ENCODE results near the gene STK32B. TPM values are rescaled to one million over a fixed set of nuclear protein-coding genes. Genes with fewer than 3 reads are reported as not detected.

STK32B gene
- total RNA-seq, 2 experiments from 2014 or later, result not detected

DNA sequence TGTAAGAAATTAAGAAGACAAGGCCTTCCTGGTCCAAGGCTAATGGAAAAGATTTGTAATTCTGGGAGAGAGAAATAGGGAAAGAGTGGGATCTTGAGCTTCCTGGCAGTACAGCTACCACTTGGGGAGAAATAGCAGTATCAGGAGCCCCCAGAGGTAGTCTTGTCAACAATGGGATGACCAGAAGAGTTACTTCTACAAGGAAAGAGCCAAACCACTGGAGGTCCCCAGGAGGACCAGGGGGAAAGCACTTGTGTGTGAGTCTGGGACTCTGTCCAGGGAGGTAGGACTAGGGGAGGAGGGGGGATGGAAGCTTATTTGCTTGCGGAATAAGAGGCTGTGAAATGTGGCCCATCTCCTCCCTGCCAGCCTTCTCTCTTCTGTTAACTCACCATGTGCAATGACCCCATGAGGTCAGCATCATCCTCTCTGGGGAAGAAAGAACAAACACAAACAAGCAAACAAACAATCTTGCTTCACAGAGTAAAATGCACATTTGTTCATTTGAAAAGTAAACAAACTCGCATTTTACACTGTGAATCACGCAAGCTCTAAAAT is 160.1 kb downstream of the STK32B start:
- no peak for TF ChIP-seq EZH2phosphoT487 (IDR thresholded peaks at IDR 0.05; ENCODE audit: borderline replicate concordance, low read depth, low read length)
- TF ChIP-seq, protein P1, sequence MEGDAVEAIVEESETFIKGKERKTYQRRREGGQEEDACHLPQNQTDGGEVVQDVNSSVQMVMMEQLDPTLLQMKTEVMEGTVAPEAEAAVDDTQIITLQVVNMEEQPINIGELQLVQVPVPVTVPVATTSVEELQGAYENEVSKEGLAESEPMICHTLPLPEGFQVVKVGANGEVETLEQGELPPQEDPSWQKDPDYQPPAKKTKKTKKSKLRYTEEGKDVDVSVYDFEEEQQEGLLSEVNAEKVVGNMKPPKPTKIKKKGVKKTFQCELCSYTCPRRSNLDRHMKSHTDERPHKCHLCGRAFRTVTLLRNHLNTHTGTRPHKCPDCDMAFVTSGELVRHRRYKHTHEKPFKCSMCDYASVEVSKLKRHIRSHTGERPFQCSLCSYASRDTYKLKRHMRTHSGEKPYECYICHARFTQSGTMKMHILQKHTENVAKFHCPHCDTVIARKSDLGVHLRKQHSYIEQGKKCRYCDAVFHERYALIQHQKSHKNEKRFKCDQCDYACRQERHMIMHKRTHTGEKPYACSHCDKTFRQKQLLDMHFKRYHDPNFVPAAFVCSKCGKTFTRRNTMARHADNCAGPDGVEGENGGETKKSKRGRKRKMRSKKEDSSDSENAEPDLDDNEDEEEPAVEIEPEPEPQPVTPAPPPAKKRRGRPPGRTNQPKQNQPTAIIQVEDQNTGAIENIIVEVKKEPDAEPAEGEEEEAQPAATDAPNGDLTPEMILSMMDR (conservative IDR thresholded peaks at IDR 0.05; ENCODE audit: low read length), result no peak
- Histone ChIP-seq H3K36me3 (ENCODE audit: insufficient read depth, low read length) (no peaks in the 10 kb centered on the region), H3K27ac (ENCODE audit: low read depth, low read length, poor library complexity, severe bottlenecking) (no peak overlapping the region), H3K9me3 (ENCODE audit: low read length) (no peaks in the 10 kb centered on the region), H3K4me1 (ENCODE audit: insufficient read depth, low read length, poor library complexity, severe bottlenecking) (no peaks in the 10 kb centered on the region), H3K4me3 (ENCODE audit: low read depth, low read length, poor library complexity, severe bottlenecking) (no peak overlapping the region), H4K20me1 (ENCODE audit: insufficient read depth, low read length) (no peaks in the 10 kb centered on the region), H3K4me2 (ENCODE audit: low read length) (no peak overlapping the region), H3K79me2 (ENCODE audit: insufficient read depth, low read depth, low read length) (no peaks in the 10 kb centered on the region), H2AFZ (ENCODE audit: low read length) (no peak overlapping the region), H3K9me2 (ENCODE audit: insufficient read depth, low read length) (0 out of 2 replicates have a peak, but pooled peaks cover 3% of the 10 kb centered on the region)
- ChIA-PET CTCF (ENCODE audit: unreplicated experiment) (no interaction called here), POLR2A (no interaction called here)
- no TSS peak for BruUV-seq (replicated peaks)
- intact Hi-C loops (cut with micrococcal nuclease; ENCODE audit: unreplicated experiment), result no loop called here
- no peak for DNase-seq (ENCODE audit: low spot score)

DNA sequence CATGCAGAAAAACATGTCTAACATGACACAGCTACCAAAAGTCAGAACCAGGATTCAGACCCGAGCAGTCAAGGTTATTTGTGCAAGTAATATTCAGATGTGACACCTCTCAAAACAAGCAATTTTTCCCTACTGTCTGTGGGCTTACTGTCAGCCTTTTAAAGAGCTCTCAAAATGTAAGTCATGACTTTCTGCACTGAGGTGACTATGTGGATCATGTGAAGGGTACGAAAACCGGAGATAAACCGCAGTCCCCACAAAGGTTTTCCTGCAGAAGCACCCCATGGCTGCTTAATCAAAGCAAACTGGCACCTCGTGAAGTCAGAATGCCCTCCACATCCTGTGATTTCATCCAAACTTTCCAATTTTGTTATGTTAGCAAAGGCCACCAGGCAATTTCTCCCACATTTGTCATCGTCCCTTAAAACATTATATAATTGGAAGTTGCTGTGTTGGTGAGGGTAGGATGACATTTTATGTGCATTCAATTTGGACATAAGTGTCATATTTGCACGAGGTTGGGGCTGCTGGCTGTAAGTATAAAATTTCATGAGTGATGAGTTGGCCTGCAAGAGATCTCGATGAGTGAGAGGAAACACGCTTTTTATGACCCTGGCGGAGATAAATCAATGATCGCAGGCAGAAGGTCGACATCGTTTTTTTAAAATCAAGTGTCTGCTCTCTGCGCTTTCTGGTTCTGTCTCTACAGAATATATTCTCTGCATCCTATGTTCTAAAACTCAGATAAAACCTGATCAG is 161.2 kb downstream of the STK32B start:
- 0 out of 2 replicates have a peak, but pooled peaks cover 3% of the 10 kb centered on the region for H3K9me2 ChIP-seq (ENCODE audit: insufficient read depth, low read length)
- H4K20me1 ChIP-seq (ENCODE audit: insufficient read depth, low read length), result no peaks in the 10 kb centered on the region
- H3K4me3 ChIP-seq (ENCODE audit: low read depth, low read length, poor library complexity, severe bottlenecking), result no peak overlapping the region
- no peak overlapping the region for H3K4me2 ChIP-seq (ENCODE audit: low read length)
- ChIA-PET CTCF (ENCODE audit: unreplicated experiment) (no interaction called here), POLR2A (interaction anchor here (1.0 kb wide), 1 partner anchor 25 kb away, joined by 3 read pairs; no protein-coding TSS in a partner anchor)
- H3K79me2 ChIP-seq (ENCODE audit: insufficient read depth, low read depth, low read length), result no peaks in the 10 kb centered on the region
- H3K36me3 ChIP-seq (ENCODE audit: insufficient read depth, low read length), result no peaks in the 10 kb centered on the region
- no peak overlapping the region for H2AFZ ChIP-seq (ENCODE audit: low read length)
- intact Hi-C loops (cut with micrococcal nuclease; ENCODE audit: unreplicated experiment), result no loop called here
- H3K27ac ChIP-seq (ENCODE audit: low read depth, low read length, poor library complexity, severe bottlenecking), result no peak overlapping the region
- no peak for TF ChIP-seq EZH2phosphoT487 (IDR thresholded peaks at IDR 0.05; ENCODE audit: borderline replicate concordance, low read depth, low read length)
- H3K4me1 ChIP-seq (ENCODE audit: insufficient read depth, low read length, poor library complexity, severe bottlenecking), result no peaks in the 10 kb centered on the region
- no peaks in the 10 kb centered on the region for H3K9me3 ChIP-seq (ENCODE audit: low read length)
- BruUV-seq (replicated peaks), result no TSS peak
- DNase-seq (ENCODE audit: low spot score), result no peak

DNA sequence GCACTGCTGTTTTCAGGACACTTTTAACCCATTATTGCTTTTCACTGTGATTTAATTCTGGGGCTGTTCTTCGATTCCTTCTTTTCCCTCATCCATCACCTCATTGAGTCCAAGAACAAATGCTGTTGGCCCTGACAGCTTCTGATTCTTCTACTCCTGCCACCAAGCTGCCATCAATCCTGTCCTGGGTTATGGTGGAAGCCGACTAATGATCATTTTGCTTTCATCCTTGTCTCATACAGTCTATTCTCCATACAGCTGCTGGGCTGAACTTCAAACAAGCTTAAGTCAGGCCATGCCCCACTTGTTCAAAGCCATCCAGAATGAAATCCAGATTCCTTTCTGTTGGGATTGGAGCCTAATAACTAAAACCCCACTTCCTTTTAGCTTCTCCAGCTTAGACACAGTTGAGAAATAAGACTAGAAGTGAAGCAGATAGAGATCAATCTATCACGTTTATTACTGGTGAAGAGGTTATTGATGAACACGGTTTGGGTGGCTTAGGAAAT is 161.9 kb downstream of the STK32B start:
- CTCF ChIA-PET (ENCODE audit: unreplicated experiment), result no interaction called here
- H4K20me1 ChIP-seq (ENCODE audit: insufficient read depth, low read length), result no peaks in the 10 kb centered on the region
- H3K9me3 ChIP-seq (ENCODE audit: low read length), result no peaks in the 10 kb centered on the region
- H3K9me2 ChIP-seq (ENCODE audit: insufficient read depth, low read length), result 0 out of 2 replicates have a peak, but pooled peaks cover 3% of the 10 kb centered on the region
- intact Hi-C loops (cut with micrococcal nuclease; ENCODE audit: unreplicated experiment), result no loop called here
- POLR2A ChIA-PET, result interaction anchor here (1.0 kb wide), 1 partner anchor 26 kb away, joined by 3 read pairs; no protein-coding TSS in a partner anchor
- no peaks in the 10 kb centered on the region for H3K4me1 ChIP-seq (ENCODE audit: insufficient read depth, low read length, poor library complexity, severe bottlenecking)
- TF ChIP-seq, protein P1 (conservative IDR thresholded peaks at IDR 0.05; ENCODE audit: low read length), result no peak
- no peak for TF ChIP-seq EZH2phosphoT487 (IDR thresholded peaks at IDR 0.05; ENCODE audit: borderline replicate concordance, low read depth, low read length)
- H3K4me3 ChIP-seq (ENCODE audit: low read depth, low read length, poor library complexity, severe bottlenecking), result no peak overlapping the region
- H2AFZ ChIP-seq (ENCODE audit: low read length), result no peak overlapping the region
- no peak overlapping the region for H3K27ac ChIP-seq (ENCODE audit: low read depth, low read length, poor library complexity, severe bottlenecking)
- H3K79me2 ChIP-seq (ENCODE audit: insufficient read depth, low read depth, low read length), result no peaks in the 10 kb centered on the region
- no peak overlapping the region for H3K4me2 ChIP-seq (ENCODE audit: low read length)
- DNase-seq (ENCODE audit: low spot score), result no peak
- no TSS peak for BruUV-seq (replicated peaks)
- H3K36me3 ChIP-seq (ENCODE audit: insufficient read depth, low read length), result no peaks in the 10 kb centered on the region
